Stimulated activated CD8-positive, alpha-beta memory T cell treated with anti-CD3 and anti-CD28 coated beads, Interleukin-4, amount 100 ng/mL, for 24 hours (primary cell): Measurements from ENCODE around the gene TPRX1.
"Not testable (repeated sequence)": the region's sequence is repeated elsewhere in the genome, so short reads cannot be mapped to it uniquely, and the experiment has no call there.

Experiments used
- DNase-seq: peaks from one replicate; pipeline ENCODE4 v3.0.0-alpha.2; 2020; ENCODE audit warnings: low read depth

The TPRX1 gene

DNA sequence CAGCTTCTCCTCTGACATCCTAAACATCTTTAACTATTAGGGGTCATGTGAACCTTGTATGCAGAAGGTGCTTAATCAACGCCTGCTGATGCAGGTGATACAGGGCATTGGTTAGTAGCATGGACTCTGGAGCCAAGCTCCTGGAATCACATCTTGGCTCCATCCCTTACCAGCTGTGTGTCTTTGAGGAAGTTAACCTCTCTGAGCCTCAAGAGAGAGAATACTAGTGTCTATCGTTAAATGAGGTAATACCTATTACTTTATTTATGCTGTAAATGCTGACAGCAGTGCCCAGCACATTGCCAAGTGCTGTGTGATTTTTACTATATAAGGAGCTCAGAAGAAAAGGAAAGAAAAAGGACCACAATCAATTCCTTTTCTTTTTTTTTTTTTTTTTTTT, 37.0 kb downstream of the TPRX1 start:
- no peak for DNase-seq

DNA sequence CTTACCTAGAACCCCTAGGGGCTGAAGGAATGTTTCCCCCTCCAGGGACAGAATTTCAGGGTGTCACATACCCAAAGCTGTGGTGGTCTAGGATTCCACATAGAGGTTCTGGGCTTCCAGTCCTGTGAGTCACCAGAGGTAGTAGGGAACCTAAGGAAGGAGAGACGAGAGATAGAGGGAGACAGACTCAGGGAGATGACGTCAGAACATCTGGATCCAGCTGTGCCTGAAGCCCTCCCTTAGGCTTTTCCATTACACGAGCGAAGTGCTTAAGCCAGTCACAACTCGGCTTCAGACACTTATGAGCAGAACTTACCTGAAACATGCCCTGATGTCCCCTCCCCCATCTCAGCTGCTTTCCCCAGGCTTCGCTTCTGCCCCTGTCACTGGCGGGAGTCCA, 37.7 kb downstream of the TPRX1 start:
- no peak for DNase-seq

DNA sequence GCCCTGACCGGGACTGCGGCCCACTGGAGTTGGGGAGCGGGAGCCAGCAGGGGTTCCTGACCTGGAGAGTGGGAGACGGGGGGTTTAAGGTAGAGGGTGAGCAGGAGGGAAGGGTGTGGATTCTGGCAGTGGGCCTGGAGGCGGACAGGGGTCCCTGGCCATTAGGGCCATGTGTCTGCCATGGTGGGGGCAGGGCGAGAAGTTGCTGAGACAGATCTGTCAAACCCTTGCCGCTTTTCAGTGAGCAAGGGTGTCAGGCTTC, 38.1 kb downstream of the TPRX1 start:
- no peak for DNase-seq

DNA sequence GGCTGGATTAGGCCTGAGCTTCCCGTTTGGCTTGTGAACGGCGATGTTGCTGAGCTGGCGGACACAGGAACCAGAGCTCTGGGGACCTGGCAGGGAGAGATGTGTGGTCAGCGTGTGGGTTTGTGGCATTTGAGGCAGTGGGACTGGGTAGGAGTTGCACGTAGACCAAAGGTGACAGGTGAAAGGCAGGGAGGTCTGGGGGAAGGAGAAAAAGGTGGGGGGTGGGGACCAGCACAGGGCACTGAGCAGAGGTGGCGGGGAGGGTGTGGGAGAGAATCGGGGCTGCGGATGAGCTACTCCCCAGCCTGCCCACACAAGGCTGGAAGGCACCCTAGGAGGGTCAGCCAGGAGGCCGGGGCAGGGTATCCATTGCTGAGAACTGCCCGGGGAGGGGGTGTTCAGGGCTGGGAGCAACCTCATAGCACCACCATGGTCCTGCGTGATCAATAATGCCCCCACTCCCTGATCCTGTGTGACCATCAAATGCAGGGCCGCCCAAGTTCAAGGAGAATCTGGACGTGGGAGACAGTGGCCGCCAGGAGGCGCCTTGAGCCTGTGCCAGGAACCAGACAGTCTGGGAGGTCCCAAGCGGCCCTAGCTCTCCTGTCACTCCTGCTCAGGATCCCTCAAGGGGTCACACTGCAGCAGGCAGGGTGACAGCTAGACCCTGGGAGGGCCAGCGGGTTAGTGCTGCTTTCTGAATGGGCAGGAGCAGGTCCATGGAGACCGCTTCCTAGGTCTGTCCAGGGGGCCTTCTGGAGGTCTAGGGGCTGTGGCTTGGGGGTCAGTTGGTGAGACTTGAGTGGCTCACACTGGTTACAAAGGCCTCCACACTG, 38.6 kb downstream of the TPRX1 start:
- peak; percentile 34 for DNase-seq

DNA sequence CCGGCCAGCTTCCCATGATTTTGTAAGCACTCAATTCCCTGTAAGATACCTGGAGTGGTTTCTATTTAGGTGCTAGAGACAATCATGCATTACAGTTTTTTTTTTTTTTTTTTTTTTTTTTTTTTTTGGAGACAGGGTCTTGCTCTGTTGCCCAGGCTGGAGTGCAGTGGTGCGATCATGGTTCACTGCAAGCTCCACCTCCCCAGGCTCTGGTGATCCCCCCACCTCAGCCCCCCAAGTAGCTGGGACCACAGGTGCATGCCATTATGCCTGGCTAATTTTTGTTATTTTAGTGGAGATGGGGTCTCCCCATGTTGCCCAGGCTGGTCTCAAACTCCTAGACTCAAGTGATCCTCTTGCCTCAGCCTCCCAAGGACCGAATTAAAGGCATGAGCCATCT, 39.6 kb downstream of the TPRX1 start:
- not testable (repeated sequence) for DNase-seq

DNA sequence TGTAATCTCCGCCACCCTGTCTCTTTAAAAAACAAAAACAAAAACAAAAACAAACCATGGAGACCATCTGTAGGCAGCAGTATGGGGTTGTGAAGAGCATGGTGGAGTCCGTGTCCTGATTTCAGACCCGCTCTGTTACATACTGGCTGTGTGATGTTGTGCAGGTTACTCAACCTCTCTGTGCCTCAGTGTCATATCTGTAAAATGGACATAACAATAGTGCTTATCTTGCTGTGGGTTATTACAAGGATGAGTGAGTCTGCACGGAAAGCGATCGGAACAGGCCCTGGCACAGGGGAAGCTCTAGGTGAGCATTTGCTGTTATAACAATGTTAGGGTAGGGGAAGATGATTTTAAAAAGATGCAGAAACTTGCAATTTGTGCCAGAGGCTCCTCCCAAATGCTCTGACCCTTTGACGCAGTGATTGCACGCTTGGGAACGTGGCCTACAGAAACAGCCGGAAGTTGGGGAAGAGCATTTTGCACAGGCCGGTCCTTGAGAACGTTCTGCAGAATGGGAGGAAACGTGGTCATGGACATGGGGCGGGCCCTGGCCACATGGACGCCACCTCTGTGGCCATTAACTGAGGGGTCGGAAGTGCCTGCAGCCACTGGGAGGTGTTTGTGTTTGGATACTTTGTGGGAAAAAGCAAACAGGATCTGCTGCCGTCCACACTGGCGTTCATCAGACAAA, 41.6 kb downstream of the TPRX1 start:
- DNase-seq: no peak

DNA sequence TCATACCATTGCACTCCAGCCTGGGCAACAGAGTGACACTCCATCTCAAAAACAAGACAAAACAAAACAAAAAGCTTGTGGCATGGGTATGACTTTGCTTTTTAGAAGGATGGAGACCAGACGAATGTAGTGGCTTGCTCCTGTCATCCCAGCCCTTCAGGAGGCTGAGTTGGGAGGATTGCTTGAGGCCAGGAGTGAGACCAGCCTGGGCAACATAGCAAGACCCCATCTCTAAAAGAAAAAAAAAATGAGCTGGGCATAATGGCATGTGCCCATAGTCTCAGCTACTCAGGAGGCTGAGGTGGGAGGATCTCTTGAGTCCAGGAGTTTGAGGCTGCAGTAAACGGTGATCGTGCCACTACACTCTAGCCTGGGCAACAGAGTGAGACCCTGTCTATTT, 42.2 kb downstream of the TPRX1 start:
- no peak for DNase-seq

DNA sequence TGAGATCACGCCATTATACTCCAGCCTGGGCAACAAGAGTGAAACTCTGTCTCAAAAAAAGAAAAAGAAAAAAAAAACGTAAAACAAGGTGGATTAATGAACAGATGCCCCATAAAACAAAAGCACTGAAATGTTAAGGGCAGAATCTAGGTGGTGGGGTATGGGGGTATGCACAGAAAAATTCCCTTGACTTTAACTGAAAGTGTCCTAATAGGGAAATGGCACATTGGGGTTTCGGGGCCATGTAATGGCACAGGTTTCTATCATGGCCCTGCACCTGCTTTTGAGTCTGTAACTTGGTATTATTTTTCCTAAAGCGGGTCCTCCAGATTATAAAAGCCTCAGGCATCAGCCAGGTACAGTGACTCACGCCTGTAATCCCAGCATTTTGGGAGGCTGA, 42.8 kb downstream of the TPRX1 start:
- DNase-seq: no peak

DNA sequence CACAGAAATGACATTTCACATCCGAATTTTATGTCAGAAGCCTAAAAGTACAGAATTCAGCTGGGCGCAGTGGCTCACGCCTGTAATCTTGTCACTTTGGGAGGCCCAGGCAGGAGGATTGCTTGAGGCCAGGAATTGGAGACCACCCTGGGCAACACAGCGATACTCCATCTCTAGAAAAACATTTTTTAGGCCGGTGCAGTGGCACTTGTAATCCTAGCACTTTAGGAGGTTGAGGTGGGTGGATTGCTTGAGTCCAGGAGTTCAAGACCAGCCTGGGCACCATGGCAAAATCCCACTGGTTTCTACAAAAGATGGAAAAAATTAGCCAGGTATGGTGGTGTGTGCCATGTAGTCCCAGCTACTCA, 43.7 kb downstream of the TPRX1 start:
- DNase-seq: no peak

DNA sequence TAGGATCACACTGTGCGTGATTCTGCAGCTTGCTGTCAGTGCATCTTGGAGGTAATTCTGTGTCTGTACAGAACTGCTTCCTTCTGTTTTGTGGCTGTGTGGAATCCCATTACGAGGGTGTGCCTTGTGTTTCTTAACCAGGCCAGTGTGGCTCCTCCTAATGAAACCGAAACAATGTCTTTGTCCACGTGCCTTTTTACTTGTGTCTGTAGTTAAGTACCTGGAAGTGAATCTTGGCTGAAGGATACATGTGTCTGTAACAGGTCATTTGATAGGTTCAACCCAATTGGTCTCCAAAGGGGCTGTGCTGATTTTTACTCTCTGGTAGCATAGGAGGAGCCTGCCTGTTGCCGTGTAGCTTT, 45.9 kb downstream of the TPRX1 start:
- DNase-seq: no peak

DNA sequence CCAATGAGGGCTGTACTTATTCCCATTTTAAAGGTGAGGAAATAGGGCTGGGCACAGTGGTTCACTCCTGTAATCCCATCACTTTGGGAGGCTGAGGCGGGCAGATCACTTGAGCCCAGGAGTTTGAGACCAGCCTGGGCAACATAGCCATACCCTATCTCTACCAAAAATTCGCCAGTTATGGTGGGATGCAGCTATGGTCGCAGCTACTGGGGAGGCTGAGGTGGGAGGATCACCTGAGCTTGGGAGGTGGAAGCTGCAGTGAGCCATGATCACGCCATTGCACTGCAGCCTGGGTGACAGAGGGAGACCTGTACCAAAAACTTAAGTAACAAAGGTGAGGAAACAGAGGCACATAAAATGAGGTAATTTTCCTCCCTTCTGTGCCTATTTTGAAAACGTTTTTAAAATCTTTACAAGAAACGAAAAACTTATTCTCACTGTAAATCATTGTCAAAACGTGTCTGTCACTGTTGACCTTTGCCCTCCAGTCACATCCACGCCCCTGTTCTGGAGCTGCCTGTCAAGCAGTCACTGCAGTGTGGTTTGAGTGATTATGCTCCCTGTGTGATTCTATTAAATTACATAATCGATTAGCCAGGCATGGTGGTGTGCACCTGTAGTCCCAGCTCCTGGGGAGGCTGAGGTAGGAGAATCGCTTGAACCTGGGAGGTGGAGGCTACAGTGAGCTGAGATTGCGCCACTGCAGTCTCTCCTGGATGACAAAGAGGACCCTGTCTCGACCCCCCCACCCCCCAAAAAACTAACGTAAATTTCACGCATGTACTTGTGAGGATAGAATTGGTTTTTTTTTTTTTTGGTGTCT, 46.5 kb downstream of the TPRX1 start:
- no peak for DNase-seq

DNA sequence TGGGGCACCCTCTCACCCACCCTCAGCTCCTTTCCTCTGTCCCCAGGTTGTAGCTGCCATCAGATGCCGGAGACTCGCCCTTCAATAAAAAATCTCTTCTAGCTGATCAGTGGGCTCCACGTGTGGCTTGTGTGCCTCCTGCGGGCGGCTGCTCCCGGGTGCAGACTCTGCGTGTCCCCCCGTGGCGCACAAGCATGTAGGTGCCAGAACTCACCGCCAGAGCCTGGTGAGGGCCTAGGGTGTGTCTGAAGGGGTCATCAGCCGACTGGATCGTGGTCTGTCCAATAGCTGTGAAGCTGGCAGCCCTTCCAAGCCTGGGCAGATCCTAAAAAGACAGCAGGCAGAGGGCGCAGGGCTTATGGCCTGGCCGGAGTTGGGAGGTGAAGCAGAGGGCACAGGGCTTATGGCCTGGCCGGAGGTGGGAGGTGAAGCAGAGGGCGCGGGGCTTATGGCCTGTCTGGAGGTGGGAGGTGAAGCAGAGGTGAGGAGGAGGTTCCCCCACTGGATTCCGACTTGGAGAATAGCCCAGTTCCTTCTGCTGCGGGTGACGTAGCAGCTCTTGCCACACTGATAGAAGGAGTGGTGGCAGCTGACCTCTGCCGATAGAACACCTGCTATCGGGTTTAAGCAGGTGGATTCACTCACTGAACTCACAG, 47.3 kb downstream of the TPRX1 start:
- no peak for DNase-seq

DNA sequence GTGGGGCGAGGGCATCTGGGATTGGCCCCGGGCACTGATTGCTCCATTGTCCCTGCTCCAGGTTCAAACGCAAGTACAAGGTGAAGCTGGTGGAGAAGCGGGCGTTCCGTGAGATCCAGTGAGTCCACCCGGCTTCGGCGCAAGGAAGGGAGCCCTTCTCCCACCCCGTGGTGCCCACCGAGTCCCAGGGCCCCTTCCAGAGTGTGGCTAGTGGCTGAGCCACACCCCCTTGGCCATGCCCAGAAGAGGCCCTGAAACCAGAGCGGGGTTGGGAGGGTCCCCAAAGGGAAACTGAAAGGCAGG, 47.8 kb downstream of the TPRX1 start:
- no peak for DNase-seq

DNA sequence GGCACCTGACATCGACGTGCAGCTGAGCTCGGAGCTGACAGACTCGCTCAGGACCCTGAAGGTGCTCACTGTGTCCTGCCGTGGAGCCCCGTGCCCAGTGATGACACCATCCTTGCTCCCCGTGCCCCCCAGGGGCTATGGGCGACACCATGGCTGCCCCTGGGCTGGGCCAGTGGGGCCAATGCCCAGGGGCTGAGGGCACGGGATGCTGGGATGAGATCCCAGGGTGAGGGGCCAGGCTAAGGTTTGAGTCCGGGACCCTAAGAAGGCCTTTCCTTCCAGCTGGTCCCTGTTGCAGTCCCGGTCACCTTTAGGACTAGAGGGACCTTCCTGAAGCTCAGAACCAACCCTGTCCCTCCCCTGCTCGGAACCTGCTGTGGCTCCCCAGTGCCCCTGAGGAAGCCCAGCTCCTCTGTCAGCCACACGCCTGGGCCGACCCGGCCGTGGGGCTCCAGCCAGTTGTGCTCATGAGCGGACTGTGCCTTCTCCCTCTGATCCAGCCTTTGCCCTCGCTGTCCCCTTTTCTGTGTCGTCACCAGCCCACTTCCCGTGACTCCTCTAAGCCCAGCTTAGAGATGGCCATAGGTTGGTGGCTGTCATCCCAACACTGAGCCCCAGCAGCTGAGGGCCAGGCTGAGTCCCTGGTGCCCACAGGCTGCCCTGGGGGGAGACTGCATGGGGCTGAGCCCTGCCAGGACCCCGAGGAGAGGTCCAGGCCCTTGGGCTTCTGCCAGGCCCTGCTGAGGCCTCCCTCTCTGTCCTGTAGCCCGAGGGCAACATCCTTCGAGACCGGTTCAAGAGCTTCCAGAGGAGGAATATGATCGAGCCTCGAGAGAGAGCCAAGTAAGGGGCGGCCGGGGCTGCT, 48.4 kb downstream of the TPRX1 start:
- DNase-seq: no peak

DNA sequence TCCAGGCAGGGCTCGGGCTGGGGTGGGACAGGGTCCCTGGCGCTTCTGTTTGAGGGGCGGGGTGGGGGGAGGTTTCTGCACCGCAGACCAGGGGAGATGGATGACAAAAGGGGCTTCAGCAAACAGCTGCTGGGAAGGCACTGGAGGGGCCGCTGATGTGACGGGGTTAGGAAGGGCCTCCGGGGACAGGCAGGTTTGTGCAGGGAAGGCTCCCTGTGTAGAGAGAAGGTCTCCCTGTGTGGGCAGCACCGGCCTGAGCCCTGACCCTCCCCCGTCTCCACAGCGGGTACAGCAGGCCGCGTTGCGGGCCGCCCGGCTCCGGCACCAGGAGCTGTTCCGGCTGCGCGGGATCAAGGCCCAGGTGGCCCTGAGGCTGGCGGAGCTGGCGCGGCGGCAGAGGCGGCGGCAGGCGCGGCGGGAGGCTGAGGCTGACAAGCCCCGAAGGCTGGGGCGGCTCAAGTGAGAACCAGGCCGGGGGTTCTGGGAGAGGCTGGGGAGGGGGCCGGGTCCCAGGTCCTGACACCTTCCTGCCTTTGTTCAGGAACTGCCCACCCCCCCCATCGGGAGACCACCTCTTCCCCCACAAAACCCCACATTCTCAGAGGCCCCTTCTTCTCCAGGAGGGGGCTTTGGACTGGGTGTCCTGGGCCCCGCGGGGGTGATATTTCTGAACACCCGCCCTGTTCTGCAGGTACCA, 49.1 kb downstream of the TPRX1 start:
- DNase-seq: no peak

DNA sequence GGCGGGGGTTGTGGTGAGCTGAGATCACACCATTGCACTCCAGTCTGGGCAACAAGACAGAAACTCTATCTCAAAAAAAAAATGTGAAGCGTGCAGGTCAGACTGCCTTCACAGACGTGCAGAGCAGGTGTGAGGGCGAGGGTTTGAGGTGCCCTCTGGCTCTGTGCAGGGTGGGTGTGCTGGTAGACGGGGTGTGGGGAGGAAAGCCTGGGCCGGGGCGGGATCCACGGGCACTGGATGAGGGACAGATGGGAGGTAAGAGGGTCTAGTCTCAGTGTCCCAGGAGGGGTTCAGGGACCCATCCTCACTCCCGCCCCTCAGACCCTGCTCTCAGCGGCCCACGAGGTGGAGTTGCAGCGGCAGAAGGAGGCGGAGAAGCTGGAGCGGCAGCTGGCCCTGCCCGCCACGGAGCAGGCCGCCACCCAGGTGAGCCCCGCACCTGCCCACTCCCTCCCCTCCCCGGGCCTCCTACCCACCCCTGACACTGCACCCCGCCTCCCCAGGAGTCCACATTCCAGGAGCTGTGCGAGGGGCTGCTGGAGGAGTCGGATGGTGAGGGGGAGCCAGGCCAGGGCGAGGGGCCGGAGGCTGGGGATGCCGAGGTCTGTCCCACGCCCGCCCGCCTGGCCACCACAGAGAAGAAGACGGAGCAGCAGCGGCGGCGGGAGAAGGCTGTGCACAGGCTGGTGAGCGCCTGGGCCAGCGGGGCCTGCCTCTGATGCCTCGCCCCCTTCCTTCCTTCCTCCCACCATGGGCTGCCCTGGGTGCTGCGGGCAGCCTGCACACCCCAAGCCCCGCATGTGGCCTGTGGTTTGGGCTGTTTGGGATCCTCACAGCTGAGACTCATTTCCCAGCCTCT, 49.9 kb downstream of the TPRX1 start:
- no peak for DNase-seq

DNA sequence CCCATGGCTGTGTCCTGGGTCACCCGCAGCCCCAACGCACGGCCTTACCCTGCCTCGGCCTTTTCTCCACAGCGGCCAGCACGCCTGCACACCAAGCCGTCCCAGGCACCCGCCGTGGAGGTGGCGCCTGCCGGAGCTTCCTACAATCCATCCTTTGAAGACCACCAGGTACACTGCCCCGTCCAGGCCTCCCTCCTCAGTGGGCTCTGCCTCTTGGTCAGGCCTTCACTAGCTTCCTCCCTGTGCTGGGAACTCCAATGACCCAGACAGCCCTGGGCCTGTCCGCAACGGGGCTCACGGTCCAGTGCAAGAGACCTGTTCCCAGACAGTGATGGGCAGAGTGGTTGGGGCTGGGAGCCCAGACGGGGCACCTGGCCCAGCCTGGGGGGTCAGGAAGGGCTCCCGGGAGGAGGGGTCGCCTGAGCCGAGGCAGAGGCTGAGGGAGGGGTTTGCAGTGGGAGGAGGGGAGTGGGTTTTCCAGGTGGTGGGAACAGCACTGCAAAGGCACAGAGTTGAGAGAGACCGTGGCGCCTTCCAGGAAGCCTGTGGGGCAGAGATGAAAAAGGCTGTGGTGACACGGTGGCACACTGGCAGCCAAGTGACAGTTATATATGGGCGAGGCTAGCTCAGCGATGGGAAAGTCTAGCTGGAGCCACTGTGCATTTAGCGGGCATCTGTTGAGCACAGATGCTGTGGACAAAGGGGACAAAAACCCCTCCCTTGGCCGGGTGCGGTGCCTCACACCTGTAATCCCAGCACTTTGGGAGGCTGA, 51.7 kb downstream of the TPRX1 start:
- DNase-seq: no peak
